ENCODE results near the gene KDM5A. TPM values are rescaled to one million over a fixed set of nuclear protein-coding genes. Genes with fewer than 3 reads are reported as not detected.

KDM5A gene
- total and polyA plus RNA-seq, 10 of the 15 experiments (the other 5 are each of a cell fraction or from before 2014, with no cell fraction given): 9.0 to 59.9 (median 27.7) TPM

- TF ChIP-seq IRF4 (IDR thresholded peaks at IDR 0.05; ENCODE audit: low read depth, low read length): no peak
- no peak for TF ChIP-seq SRF (IDR thresholded peaks at IDR 0.05; ENCODE audit: low read depth in 2 of 2, low read length in 2 of 2)
- TF ChIP-seq RBBP5 (conservative IDR thresholded peaks at IDR 0.05): no peak
- no peak for TF ChIP-seq NR2C1 (IDR thresholded peaks at IDR 0.05)
- no peak for TF ChIP-seq HDGF (IDR thresholded peaks at IDR 0.05)
- no peak for TF ChIP-seq CHD1 (IDR thresholded peaks at IDR 0.05; ENCODE audit: low read depth, low read length)
- TF ChIP-seq ATF3 (IDR thresholded peaks at IDR 0.05; ENCODE audit: borderline replicate concordance, extremely low read depth, low read depth, low read length): no peak
- TF ChIP-seq GATAD2B (conservative IDR thresholded peaks at IDR 0.05; ENCODE audit: low read depth): no peak
- no peak for TF ChIP-seq TARDBP (IDR thresholded peaks at IDR 0.05; ENCODE audit: borderline replicate concordance)
- TF ChIP-seq PKNOX1 (IDR thresholded peaks at IDR 0.05): no peak
- intact Hi-C loops (cut with micrococcal nuclease; ENCODE audit: unreplicated experiment): no loop called here
- FAIRE-seq: no peak
- no peak for DNase-seq (ENCODE audit: low read depth, low spot score)
- SMC1A ChIA-PET (ENCODE audit: uncharacterized antibody, unreplicated experiment): no interaction called here
- no peak overlapping the region for H3K9ac ChIP-seq (ENCODE audit: control insufficient read depth, insufficient read depth, low read length)
- H3K27me3 ChIP-seq (replicated peaks in 1 of 2; ENCODE audit: control insufficient read depth in 2 of 2, insufficient read depth in 2 of 2, low read length in 1 of 2): no peaks in the 10 kb centered on the region
- no peak for ATAC-seq
- POLR2A ChIA-PET: no interaction called here
- RAD21 ChIA-PET (ENCODE audit: unreplicated experiment): no interaction called here
- 86% methylated on average over 5 of the region's 5 CpGs for WGBS (ENCODE audit: insufficient coverage, insufficient replicate concordance, low lambda C conversion rate, missing lambda C conversion rate)
- in situ Hi-C loops (cut with MboI): no loop called here
- no peak overlapping the region for H3K4me3 ChIP-seq
- H3K36me3 ChIP-seq (ENCODE audit: control insufficient read depth in 2 of 2, insufficient read depth in 2 of 2, low read length in 1 of 2): peaks cover 8 to 41% of the 10 kb centered on the region in 2 experiments
- CTCF ChIA-PET: no interaction called here
- peaks cover 7% of the 10 kb centered on the region for H3K4me1 ChIP-seq (ENCODE audit: control insufficient read depth, insufficient read depth, low read length)
- H2AFZ ChIP-seq (ENCODE audit: control insufficient read depth, low read depth, low read length): no peak overlapping the region
- peaks cover 2% of the 10 kb centered on the region; the same call in 1 of the 3 replicates for H3K9me3 ChIP-seq (replicated peaks; ENCODE audit: control insufficient read depth, insufficient read depth, low read length)
- H3K79me2 ChIP-seq (ENCODE audit: control insufficient read depth, insufficient read depth, low read length): no peaks in the 10 kb centered on the region
- H3K27ac ChIP-seq (ENCODE audit: control insufficient read depth, insufficient read depth): no peak overlapping the region
- H3K4me2 ChIP-seq (ENCODE audit: control insufficient read depth, insufficient read depth): no peak overlapping the region
- H4K20me1 ChIP-seq (ENCODE audit: control insufficient read depth, insufficient read depth): no peaks in the 10 kb centered on the region
- no TSS peak for BruUV-seq (replicated peaks)
Measured at GRCh38 chr12:288687-289086, 100.4 kb downstream of the KDM5A start.
